ENCODE data around the gene CNTN5.
"Not testable (repeated sequence)": the region's sequence is repeated elsewhere in the genome, so short reads cannot be mapped to it uniquely, and the experiment has no call there.

- TF ChIP-seq PATZ1 (CRISPR knock-in tag; IDR thresholded peaks at IDR 0.05; ENCODE audit: borderline replicate concordance); POU6F1 (CRISPR knock-in tag; IDR thresholded peaks at IDR 0.05; ENCODE audit: borderline replicate concordance, low read depth); CSRNP3 (CRISPR knock-in tag; IDR thresholded peaks at IDR 0.05); ZNF565 (CRISPR knock-in tag; conservative IDR thresholded peaks at IDR 0.05; ENCODE audit: low read depth); ARNTL (CRISPR knock-in tag; IDR thresholded peaks at IDR 0.05; ENCODE audit: borderline replicate concordance, low read depth); TSHZ2 (CRISPR knock-in tag; IDR thresholded peaks at IDR 0.05); ZC3H10 (CRISPR knock-in tag; IDR thresholded peaks at IDR 0.05); OSR1 (CRISPR knock-in tag; IDR thresholded peaks at IDR 0.05); ZFP3 (CRISPR knock-in tag; IDR thresholded peaks at IDR 0.05); GLIS3 (CRISPR knock-in tag; IDR thresholded peaks at IDR 0.05): not testable (repeated sequence)
Measured at GRCh38 chr11:100257238-100257803, 1236.6 kb downstream of the CNTN5 start.

All from SK-N-SH treated with all-trans-retinoic acid at 6 μM for 48 hours (cell line).